Mucosa of gallbladder (tissue), 1 donor: Measurements from ENCODE around the gene DNAJC8. TPM values are rescaled to one million over a fixed set of nuclear protein-coding genes. Genes with fewer than 3 reads are reported as not detected.

Source experiments
- DNase-seq: peaks from one replicate; pipeline ENCODE4 v3.0.0-alpha.2; 2020; ENCODE audit warnings: low spot score
- total RNA-seq: library from RNA; stranded (reverse); gene quantifications from one replicate; pipeline ENCODE4 v1.2.1, GENCODE V29; 2021
- donor health status: DM: no; HTN: no; CAD: no.

DNAJC8 gene
- total RNA-seq, 1 donor from 2014 or later = 61.9 TPM

DNA sequence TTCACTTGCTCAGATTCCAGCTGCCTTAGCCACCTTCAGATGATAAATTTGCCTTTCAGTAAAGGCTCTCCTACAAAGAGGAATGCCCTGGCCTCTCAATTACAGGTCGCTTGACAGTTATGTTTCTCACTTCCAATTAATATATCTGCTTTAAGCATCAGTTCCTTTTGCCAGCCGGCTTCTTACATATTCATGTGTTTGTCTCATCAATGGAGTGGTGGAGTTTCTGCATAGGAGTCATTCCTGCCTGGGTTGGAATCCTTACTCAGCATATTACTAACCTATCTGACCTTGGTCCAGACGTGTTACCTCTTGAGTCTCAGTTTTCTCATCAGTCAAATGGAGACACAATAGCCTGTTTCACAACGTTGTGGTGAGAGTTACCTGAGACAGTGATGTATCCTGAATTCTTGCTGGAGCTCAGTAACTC lies 17.1 kb upstream of the DNAJC8 start:
- DNase-seq = no peak

DNA sequence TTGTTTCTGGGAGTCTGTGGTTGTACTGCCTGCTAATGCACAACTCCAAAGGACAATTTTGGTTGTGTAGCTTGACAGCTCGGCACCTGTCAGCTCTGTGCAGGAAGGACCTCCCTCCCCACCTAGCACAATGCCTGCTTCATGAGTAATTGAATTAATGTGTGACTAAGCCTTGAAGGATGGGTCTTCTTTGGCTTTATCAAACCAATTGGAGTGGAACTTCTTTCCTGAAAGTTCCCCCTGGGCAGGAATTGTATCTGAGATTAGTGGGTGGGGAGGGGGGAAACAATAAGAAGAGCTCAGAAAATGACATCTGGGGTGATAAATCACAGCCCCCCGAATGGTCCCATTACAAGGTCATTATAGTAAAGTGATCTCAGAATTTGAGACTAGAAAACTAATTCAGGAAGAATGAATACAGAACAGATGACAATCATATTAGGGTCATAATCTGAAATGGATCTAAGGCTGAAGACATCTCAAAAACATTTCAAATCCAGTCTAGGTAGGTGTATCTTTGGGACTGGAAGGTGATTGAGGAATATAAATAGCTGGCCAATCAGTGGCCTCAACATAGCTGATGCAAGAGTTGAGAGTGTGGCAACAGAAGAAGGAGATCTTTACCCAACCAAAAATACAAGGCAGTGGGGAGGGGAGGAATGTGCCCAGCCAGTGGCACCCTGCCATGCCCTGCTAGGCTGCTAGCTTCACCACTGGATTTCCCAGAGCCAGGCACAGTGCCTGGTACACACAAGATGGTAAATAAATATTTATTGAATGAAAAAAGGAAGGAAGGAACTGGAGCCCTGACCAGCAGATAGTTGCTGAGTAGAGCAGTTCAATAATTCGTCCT lies 16.4 kb upstream of the DNAJC8 start:
- peak; percentile 35 for DNase-seq

DNA sequence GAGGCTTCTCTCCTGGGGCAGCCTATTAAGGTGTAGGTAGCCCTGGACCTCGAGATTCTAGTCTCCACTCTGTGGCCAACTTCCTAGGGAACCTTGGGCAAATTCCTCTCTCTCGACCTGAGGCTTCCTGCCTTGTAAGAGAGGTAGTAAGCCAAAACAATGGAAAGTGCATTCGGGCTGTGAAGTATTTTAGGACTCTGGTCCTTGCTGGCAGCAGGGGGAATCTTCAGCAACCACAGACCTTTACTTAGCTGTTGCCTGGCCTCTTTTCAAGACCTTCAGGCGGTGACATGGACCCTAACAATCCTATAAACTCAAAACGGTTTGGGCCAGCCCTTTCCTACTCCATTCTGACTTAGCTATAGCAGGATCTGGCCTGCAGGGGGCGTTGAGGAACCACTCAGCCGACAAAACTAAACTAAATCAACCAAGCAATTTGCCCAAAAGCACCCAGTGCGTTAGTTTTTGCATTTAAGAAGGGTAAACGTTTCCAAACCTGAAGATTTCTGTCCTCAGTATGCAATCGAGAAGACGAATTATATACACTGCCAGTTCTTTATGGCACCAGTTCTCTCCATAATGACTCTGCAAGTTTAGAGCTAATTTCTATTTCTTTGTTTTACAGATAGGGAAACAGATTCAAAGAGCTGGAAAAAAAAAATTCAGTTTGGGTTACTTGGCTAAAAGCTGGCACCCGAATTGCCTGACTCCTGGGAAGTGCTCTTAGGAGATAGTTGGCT lies 15.6 kb upstream of the DNAJC8 start:
- peak; percentile 86 for DNase-seq

DNA sequence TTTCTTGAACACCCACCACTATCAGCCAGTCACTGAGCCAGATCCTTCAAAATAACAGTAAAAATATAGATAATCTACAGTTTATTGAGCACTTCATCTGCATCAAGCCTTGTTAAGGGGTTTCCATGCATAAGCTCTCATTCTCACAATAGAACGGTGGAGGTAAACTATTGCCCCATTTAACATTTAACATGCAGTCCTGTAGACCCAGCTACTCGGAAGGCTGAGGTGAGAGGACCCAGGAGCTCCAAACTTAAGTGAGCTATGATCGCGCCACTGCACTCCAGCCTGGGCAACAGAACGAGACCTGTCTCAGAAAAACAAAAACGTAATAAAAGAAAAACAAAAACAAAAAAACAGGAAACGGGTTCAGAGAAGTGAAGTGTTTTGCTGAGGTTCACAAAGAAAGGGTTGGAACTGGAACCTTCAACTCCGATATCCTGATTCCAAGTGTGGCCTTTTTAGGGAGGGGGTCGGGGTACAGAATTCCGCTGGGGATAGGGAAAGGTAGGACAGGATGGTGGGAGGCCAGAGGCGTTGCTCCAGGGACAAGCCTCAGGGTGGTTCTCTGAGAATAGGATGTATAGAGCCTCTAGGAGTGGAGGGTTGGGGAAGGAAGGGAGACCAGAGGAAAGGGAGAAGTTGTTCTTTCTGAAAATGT lies 14.9 kb upstream of the DNAJC8 start:
- no peak for DNase-seq

DNA sequence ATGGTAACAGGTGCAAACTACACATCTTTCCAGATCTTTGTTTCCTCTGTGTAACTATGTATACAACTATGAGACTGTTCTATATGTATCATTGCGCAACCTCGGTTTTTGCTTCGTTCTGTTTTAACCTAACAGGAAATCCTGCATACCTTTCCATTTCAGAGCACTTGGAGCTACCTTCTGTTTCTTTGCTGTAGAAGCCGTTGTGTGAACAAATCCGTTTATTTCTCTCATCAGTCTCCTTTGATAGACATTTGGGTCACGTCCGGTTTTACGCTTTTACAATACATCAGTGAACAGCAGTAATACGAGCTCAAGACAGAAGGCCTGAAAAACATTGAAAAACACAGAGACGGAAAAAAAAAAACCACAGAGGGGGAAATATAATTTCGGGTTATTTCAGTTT lies 13.6 kb upstream of the DNAJC8 start:
- DNase-seq = peak; percentile 41

DNA sequence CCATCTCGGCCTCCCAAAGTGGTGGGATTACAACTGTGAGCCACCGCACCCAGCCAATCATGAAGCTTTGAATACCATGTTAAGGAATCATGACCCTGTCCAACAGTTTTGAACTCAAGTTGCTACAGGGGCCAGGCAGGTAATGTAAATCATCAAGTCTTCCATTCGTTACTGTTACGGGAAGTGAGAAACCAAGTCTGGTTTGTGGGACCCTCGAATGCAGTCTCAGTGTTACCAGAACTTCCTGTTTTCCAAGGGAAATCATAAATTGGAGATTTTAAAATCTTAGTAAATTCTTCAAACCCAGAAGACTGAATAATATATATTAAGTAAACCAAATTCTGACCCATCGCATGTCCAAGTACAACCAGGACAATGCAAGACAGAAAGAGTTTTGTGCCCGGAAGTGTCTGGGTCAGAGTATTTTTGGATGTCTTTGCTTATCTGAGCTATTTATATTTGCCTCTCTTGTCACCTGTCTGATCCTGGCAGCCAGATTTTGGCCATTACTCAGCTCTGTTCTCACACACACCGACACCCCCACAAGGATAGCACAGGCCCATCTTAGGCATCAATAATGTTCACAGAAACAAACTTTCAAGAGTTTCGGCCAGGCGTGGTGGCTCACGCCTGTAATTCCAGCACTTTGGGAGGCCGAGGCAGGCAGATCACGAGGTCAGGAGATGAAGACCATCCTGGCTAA lies 11.9 kb upstream of the DNAJC8 start:
- no peak for DNase-seq

DNA sequence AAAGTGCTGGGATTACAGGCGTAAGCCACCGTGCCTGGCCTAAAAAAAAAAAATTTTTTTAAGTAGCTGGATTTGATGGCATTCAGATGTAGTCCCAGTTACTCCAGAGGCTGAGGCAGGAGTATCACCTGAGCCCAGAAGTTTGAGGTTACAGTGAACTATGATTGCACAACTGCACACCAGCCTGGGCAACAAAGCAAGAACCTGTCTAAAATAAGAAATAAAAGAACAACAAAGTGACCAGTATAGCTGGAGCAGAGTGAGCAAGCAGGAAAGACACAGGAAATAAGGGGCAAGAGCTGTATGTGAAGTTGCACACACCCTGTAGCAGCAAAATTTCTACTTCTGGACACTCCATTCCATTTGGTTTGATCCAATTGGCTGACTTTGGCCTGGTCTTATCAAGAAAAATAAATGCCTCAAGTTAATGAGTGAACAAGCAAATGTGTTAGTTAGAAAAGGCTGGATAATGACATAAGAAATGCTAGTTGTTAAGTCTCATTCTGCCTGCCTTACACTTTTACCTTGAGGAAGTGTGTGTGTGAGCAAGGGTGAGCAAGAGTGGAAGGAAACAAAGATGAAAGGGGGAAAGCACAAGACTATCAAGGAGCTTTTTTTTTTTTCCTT lies 11.0 kb upstream of the DNAJC8 start:
- DNase-seq = no peak

DNA sequence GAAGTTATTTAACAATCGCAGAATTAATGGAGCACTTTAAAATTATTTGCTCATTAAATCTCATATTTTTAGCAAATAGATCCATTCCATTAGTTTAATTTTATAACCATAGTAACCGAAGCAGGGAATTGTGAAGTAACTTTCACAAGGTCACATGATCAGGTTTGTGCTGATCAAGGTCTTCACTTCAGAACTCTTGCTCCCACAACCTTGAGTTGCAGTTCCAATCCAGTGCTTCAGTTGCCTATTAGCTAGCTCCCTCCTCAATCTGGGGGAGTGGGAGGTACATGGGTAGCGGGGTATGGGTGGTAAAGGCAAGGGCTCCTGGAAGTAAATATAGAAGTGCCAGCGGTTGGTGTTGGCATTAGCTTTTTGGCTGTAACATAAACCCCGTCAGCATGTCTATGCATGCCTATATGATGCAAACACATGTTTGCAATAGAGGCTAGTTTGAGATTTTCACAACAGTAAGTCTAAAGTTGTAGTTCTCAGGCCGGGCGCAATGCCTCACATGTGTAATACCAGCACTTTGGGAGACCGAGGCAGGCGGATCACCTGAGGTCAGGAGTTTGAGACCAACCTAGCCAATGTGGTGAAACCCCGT lies 8.9 kb upstream of the DNAJC8 start:
- DNase-seq = no peak

DNA sequence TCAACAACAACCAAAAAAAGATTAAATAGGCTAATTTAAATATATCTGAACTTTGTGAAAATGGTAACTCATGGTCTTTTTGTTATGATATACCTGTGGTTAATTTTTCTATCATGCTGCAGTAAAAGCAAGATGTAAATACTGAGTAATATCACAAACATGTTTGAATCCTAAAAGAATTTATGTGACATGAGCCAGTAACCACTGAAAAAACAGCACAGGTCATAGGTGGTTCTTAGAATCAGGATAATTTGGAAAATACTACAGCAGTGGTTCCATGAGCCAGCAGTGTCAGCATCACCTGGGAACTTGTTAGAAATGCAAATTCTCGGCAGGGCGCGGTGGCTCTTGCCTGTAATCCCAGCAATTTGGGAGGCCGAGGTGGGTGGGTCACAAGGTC lies 7.2 kb upstream of the DNAJC8 start:
- DNase-seq = no peak

DNA sequence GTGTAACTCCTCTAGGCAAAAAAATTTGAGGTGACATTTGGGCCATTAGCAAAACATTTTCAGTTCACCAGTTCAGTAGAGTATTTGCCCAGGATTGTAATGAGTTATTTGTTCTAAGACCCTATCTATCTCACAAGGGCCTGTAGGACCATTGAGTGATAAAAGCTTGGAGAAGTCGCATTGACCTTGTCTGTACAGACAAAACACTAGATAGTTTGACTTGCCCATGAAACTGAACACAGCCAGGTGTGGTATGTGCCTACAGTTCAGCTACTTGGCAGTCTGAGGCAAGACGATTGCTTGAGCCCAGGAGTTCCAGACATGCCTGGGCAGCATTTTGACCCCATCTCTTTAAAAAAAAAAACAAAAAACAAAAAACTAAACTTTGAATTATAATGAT lies 6.2 kb upstream of the DNAJC8 start:
- no peak for DNase-seq

DNA sequence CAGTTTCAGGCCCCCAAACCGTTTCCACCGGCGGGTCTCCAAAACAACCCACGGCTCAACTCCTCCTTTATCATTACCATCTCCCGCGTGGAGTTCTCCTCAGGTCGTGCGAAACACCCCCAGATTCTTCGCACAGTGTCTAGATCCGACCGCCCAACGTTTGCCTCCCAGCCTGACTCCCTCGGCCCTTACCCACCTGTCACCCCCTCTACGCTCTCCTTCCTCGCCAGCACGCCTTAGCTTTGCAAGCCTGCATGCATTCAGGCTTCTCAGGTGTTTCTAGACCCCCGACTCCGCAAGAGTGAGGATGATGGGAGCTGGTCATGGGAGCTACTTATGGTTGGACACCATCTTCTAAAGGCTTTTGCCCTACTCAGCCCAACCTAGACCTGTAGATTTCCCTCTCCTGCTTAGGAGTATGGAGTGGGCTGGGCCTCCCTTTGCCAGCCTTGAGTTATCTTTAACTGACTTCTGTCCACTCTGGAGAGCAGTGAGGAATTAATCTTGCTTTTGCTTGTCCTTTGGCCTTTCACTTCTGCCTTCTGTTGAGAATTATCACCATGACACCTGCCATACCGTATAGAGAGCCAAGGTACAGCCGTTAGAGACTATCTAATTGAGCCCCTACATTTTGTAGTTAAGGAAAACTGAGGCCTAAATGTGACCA lies 4.0 kb upstream of the DNAJC8 start:
- no peak for DNase-seq

DNA sequence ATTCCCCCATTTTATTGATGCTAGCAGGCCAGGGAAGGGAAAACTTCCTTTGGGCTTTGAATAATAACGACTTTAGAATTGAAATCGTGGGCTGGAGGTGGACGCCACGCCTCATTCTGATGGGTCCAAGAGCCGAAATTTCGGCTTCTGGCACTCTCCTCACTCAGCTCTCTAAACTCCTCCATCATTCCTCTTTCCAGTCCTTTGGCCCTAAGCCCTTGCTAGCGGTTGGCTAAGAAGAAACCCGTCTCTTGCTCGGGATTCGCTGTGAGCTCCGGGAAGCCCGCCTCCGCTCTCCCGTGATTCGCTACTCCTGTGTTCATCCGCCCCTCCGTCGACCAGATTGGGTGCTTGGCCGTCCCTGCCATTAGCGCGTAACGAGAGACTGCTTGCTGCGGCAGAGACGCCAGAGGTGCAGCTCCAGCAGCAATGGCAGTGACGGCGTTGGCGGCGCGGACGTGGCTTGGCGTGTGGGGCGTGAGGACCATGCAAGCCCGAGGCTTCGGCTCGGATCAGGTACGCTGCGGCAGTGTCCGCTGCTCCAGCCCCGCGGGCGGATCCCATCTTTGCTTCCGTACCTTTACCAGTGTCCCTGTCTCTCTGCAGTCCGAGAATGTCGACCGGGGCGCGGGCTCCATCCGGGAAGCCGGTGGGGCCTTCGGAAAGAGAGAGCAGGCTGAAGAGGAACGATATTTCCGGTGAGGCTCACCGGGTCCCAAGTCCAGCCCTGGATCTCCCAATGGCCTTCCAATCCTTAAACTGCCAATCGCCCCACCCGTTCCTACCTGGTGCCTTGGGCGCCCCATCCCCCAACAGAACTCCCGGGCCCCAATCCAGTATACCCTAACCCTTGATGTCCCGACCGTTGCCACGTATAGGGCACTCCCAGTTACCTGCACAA lies 3.2 kb upstream of the DNAJC8 start, which contains the start of gene ATP5IF1:
Gene ATP5IF1 (plus strand): TSS at position 370 of the 901 bp plus-strand sequence. CDS start 60 bp downstream, at position 430.
- DNase-seq = peak; percentile 98

DNA sequence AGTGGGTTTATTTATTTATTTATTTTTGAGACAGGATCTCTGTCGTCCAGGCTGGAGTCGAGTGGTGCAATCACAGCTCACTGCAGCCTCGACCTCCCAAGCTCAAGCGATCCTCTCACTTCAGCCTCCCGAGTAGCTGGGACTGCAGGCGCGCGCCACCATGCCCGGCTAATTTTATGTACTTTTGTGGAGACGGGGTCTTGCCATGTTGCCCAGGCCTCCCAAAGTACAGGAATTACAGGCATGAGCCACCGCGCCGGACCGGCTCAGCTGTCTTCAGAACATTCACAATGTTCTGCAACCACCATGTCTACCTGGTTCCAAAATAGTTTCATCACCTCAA lies 406 bp upstream of the DNAJC8 start:
- no peak for DNase-seq

DNA sequence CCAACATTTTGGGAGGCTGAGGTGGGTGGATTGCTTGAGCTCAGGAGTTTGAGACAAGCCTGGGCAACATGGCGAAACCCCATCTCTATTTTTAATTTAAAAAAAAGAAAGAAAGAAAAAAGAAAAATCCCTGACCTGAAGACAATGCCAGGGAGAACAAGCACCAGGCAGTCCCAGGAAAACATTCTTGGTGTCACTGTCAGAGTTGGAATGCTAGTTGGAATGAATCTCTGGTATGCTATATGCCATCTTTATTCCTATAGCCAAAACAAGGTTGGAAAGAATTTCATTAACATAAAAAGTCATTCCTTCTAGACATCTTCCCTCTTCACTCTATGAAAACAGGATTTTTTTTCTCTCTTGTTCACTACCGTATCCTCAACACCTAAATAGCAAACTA lies 2.8 kb downstream of the DNAJC8 start:
- DNase-seq = no peak

DNA sequence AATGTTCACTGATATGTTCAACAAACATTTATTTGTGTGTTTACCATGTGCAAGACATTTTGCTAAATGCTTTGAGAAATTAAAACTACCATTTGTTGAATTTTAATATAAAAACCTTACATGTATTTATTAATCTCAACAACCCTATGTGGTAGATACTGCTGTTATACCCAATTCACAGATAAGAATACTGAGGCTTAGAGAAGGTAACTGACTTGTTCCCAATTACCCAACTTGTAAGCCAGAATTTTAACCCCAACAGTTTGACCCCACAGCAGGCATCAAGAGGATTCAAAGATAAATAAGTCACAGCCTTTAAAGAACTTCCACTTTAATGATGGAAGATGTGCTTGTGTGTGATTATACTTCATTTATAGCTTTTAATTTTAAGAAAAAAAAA lies 3.7 kb downstream of the DNAJC8 start:
- no peak for DNase-seq

DNA sequence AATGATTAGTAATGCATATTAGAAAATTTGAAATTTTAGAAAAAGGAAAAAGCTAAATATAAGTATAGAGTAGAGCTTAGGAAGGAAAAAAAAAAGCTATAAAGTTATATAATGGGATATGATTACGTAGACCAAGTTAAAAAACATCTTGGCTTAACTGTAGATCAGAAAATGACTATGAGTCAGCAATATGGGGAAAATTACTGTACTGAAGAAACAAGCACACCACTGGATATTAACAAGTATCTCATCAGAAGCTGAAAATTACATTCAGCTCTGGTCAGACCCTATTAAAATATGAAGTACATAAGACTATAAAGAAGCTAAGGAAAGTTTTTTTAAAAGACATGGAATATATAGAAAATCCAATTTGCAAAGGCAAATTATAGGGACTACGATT lies 19.5 kb downstream of the DNAJC8 start:
- no peak for DNase-seq

DNA sequence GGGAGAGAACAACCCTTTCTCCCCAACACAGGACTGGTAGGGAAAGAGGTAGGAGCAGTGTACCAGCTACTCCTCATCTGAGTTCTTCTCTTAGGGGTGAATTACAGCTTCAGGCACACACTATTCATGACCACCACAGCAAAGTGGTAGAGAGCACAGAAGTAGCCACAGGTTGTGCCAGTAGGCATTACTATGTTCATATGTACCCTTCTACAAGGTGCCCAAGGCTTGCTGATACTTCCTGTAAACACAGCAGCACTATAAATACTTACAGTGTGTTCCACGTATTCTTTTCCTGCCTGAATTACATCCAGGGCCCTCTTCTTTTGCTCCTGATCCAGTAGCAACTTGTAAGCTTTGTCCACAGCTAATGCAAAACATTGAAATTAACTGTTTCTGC lies 23.1 kb downstream of the DNAJC8 start:
- DNase-seq = no peak

DNA sequence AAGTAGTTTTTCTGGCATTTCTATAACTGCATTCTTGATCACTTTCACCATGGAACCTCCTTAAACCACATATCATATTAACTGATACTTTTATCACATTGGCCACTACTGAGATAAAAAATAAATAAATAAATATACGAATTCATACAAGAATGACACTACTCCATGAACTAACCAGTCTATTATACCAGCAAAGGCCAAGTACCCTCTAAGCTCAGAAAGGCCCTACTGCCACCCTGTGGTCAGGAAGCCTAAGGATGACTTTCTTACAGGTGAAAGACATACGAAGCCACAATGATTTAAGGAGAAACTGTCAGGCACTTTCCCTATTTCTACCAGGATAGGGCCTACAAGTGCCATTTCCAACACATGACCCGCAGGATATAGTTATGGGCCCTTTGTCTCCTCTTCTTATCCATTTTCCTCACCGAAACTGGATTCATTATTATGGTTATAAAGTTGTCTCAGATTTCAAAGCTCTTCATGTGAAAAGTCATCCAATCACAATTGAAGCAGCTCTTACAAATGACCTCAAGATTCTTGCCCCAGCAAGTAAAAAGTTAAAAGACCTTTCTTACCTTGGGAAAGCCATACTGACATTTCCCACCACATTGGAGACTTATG lies 23.9 kb downstream of the DNAJC8 start:
- peak; percentile 69 for DNase-seq

DNA sequence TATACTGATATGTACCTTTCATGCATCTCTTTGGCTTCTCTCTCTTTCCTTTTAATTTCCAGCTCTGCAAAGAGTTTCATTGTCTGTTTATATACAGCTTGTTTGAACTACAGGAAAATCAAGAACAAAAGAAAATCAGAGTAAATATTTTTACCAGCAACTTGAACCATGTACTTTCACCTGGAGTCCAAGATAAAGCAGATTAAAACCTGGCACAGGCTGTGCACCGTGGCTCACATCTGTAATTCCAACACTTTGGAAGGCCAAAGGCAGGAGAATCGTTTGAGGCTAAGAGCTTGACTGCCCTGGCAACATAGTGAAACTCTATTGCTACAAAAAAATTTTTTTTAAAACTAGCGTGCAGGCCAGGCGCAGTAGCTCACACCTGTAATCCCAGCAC lies 27.6 kb downstream of the DNAJC8 start:
- DNase-seq = no peak
